Mesothelial cell of epicardium (in vitro differentiated cells): Measurements from ENCODE around the gene ROR2. TPM values are rescaled to one million over a fixed set of nuclear protein-coding genes. Genes with fewer than 3 reads are reported as not detected.
A peak's percentile ranks its signal among the peaks of the same experiment; 100 is the strongest.
"Not testable (repeated sequence)": the region's sequence is repeated elsewhere in the genome, so short reads cannot be mapped to it uniquely, and the experiment has no call there.

Source experiments
- DNase-seq, 2 experiments: peaks; one replicate each; pipeline ENCODE4 v3.0.0; 2021; ENCODE audit warnings: low spot score in 2 of 2; ENCODE audit not compliant: unreplicated experiment in 2 of 2
- H3K27ac Mint-ChIP-seq: 2 replicates; pipeline ENCODE4 v1.8.0; 2021; ENCODE audit warnings: mixed read lengths
- H3K27me3 Mint-ChIP-seq: 2 replicates; pipeline ENCODE4 v1.8.0; 2021; ENCODE audit warnings: low read depth, mixed read lengths
- H3K36me3 Mint-ChIP-seq: 2 replicates; pipeline ENCODE4 v1.8.0; 2021; ENCODE audit warnings: mixed read lengths
- H3K4me1 Mint-ChIP-seq: 2 replicates; pipeline ENCODE4 v1.8.0; 2021; ENCODE audit warnings: mixed read lengths
- H3K4me3 Mint-ChIP-seq: 2 replicates; pipeline ENCODE4 v1.8.0; 2021; ENCODE audit warnings: mild to moderate bottlenecking, moderate library complexity, mixed read lengths
- H3K9me3 Mint-ChIP-seq: 2 replicates; pipeline ENCODE4 v1.8.0; 2021; ENCODE audit warnings: mixed read lengths
- CTCF ChIP-seq: fragments of 200-600 bp; sonication (generic); IDR thresholded peaks from one replicate; pipeline ENCODE4 v1.5.0; 2021; ENCODE audit warnings: antibody characterized with exemption; ENCODE audit not compliant: unreplicated experiment
- total RNA-seq: library from RNA; stranded (reverse); gene quantifications from 3 replicates; pipeline ENCODE4 v1.2.1, GENCODE V29; 2021

ROR2 gene
- total RNA-seq, 1 donor from 2014 or later, result 41.0 TPM

- H3K27me3 Mint-ChIP-seq, result no peaks in the 10 kb centered on the region
Observed at GRCh38 chr9:91986248-91986647, 36.2 kb upstream of the ROR2 start.

GRCh38 chr9:91985692-91986091 lies 35.7 kb upstream of the ROR2 start:
- H3K27ac Mint-ChIP-seq, result no peak overlapping the region
- no peak overlapping the region for H3K4me3 Mint-ChIP-seq
- TF ChIP-seq CTCF, result no peak
- no peaks in the 10 kb centered on the region for H3K4me1 Mint-ChIP-seq
- no peaks in the 10 kb centered on the region for H3K36me3 Mint-ChIP-seq
- H3K27me3 Mint-ChIP-seq, result no peaks in the 10 kb centered on the region
- no peak for DNase-seq
- peaks cover 16% of the 10 kb centered on the region for H3K9me3 Mint-ChIP-seq

More at GRCh38 chr9:91986248-91986647, 36.2 kb upstream of the ROR2 start:
- Mint-ChIP-seq H3K9me3 (peaks cover 11% of the 10 kb centered on the region), H3K4me3 (no peak overlapping the region), H3K36me3 (no peaks in the 10 kb centered on the region), H3K27ac (no peak overlapping the region), H3K4me1 (no peaks in the 10 kb centered on the region)
- no peak for TF ChIP-seq CTCF
- DNase-seq, result no peak

GRCh38 chr9:91978740-91979414 lies 28.8 kb upstream of the ROR2 start:
- Mint-ChIP-seq H3K4me1 (no peaks in the 10 kb centered on the region), H3K27me3 (no peaks in the 10 kb centered on the region), H3K27ac (peak overlapping the region; percentile 47), H3K9me3 (peaks cover 27% of the 10 kb centered on the region), H3K4me3 (no peak overlapping the region), H3K36me3 (peaks cover 4% of the 10 kb centered on the region)
- no peak for DNase-seq
- no peak for TF ChIP-seq CTCF

GRCh38 chr9:91975254-91975653 lies 25.2 kb upstream of the ROR2 start:
- H3K27me3 Mint-ChIP-seq, H3K36me3 Mint-ChIP-seq, H3K4me3 Mint-ChIP-seq, DNase-seq, H3K27ac Mint-ChIP-seq, H3K4me1 Mint-ChIP-seq: not testable (repeated sequence)
- H3K9me3 Mint-ChIP-seq, result peaks cover 15% of the 10 kb centered on the region

- Mint-ChIP-seq H3K9me3 (no peaks in the 10 kb centered on the region), H3K4me1 (peaks cover 2% of the 10 kb centered on the region), H3K27ac (no peak overlapping the region), H3K36me3 (no peaks in the 10 kb centered on the region), H3K4me3 (no peak overlapping the region), H3K27me3 (no peaks in the 10 kb centered on the region)
- DNase-seq, result no peak
- no peak for TF ChIP-seq CTCF
Observed at GRCh38 chr9:91972711-91973110, 22.7 kb upstream of the ROR2 start.

GRCh38 chr9:91972076-91972626 lies 22.1 kb upstream of the ROR2 start:
- Mint-ChIP-seq H3K9me3 (no peaks in the 10 kb centered on the region), H3K4me1 (peaks cover 2% of the 10 kb centered on the region), H3K4me3 (no peak overlapping the region), H3K27me3 (no peaks in the 10 kb centered on the region), H3K27ac (no peak overlapping the region), H3K36me3 (no peaks in the 10 kb centered on the region)
- no peak for DNase-seq
- no peak for TF ChIP-seq CTCF
